ENCODE measurements around the gene MS4A15. TPM values are rescaled to one million over a fixed set of nuclear protein-coding genes. Genes with fewer than 3 reads are reported as not detected.
"Not testable (repeated sequence)": the region's sequence is repeated elsewhere in the genome, so short reads cannot be mapped to it uniquely, and the experiment has no call there.

Gene MS4A15
- total and polyA plus RNA-seq, 12 donors: 0.07 to 0.28 (median 0.23) TPM; not detected in 8

DNA sequence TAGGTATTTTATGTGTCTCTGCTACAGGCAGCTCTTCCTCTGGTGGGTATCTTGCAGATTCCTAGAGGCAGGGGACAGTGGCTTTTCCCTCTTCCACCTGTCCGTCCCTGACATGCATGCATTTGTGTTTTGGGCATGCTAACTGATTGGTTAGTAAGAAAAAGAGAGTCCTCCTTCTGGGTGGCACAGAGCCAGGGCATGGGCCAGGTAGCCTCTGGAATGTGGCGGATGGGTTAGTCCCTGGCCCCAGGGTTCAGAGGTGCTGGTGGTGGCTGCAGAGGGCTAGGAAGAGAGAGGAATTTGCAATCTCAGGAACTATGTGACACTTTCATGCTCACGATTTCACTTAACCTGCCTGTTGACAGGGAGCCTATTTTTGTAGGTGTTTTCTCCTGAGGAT lies 5.8 kb upstream of the MS4A15 start:
- Histone ChIP-seq H3K9me3 (replicated peaks in 1 of 3) (no peaks in the 10 kb centered on the region), H3K27ac (no peak overlapping the region), H3K4me3 (no peak overlapping the region), H3K27me3 (no peaks in the 10 kb centered on the region), H3K36me3 (replicated peaks in 1 of 2) (no peaks in the 10 kb centered on the region), H3K4me1 (replicated peaks in 1 of 2) (no peaks in the 10 kb centered on the region)
- intact Hi-C loops (cut with DNase I): no loop called here
- DNase-seq: no peak
- TF ChIP-seq POLR2A (IDR thresholded peaks at IDR 0.05): no peak
- TF ChIP-seq, protein P1, sequence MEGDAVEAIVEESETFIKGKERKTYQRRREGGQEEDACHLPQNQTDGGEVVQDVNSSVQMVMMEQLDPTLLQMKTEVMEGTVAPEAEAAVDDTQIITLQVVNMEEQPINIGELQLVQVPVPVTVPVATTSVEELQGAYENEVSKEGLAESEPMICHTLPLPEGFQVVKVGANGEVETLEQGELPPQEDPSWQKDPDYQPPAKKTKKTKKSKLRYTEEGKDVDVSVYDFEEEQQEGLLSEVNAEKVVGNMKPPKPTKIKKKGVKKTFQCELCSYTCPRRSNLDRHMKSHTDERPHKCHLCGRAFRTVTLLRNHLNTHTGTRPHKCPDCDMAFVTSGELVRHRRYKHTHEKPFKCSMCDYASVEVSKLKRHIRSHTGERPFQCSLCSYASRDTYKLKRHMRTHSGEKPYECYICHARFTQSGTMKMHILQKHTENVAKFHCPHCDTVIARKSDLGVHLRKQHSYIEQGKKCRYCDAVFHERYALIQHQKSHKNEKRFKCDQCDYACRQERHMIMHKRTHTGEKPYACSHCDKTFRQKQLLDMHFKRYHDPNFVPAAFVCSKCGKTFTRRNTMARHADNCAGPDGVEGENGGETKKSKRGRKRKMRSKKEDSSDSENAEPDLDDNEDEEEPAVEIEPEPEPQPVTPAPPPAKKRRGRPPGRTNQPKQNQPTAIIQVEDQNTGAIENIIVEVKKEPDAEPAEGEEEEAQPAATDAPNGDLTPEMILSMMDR (IDR thresholded peaks at IDR 0.05): no peak
- 65 to 68% (median 67%) methylated on average over 3 of the region's 3 CpGs for WGBS, 4 donors

DNA sequence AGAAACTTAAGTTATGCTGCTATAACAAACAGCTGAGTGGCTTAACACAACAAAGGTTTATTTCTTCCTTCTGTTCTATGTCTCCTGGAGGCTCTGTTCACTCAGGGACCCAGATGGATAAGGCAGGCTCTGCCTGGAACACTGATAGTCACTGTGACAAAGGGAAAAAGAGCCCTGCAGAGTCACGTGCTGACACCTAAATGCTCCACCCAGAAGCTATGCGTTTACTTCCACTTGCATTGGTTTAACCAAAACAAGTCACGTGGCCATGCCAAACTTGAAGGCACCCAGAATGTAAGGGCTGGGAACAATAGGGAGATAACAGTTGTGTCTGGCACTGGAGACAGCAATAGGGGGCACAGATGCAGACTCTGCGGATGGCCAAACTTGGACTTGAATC lies 3.4 kb upstream of the MS4A15 start:
- intact Hi-C loops (cut with DNase I): no loop called here
- Histone ChIP-seq H3K36me3 (replicated peaks in 1 of 2) (no peaks in the 10 kb centered on the region), H3K27me3 (no peaks in the 10 kb centered on the region), H3K4me1 (replicated peaks in 1 of 2) (no peaks in the 10 kb centered on the region), H3K9me3 (replicated peaks in 1 of 3) (no peaks in the 10 kb centered on the region), H3K27ac (no peak overlapping the region), H3K4me3 (no peak overlapping the region)
- 60 to 77% (median 65%) methylated on average over 4 of the region's 4 CpGs for WGBS, 4 donors
- no peak for DNase-seq
- TF ChIP-seq POLR2A (IDR thresholded peaks at IDR 0.05): no peak
- TF ChIP-seq, protein P1 (IDR thresholded peaks at IDR 0.05): no peak

DNA sequence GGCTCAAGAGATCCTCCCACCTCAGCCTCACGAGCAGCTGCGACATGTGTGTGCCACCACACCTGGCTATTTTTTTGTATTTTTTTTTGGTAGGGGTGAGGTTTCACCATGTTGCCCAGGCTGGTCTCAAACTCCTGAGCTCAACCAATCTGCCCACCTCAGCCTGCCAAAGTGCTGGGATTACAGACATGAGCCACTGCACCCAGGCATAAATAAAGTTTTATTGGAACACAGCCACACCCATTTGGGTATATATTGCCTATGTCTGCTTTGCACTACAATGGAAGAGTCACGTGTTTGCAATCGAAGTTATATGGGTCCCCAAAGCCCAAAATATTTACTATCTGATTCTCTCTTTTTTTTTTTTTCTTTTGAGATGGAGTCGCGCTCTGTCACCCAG lies 1.8 kb upstream of the MS4A15 start:
- no peaks in the 10 kb centered on the region for H3K9me3 ChIP-seq (replicated peaks in 1 of 3)
- no peak for DNase-seq
- intact Hi-C loops (cut with DNase I): no loop called here
- 82 to 88% (median 86%) methylated on average over 6 of the region's 6 CpGs for WGBS, 4 donors
- no peaks in the 10 kb centered on the region for H3K4me1 ChIP-seq (replicated peaks in 1 of 2)
- no peaks in the 10 kb centered on the region for H3K36me3 ChIP-seq (replicated peaks in 1 of 2)
- H3K27ac ChIP-seq: no peak overlapping the region
- H3K4me3 ChIP-seq: no peak overlapping the region
- TF ChIP-seq POLR2A (IDR thresholded peaks at IDR 0.05): no peak
- TF ChIP-seq, protein P1 (IDR thresholded peaks at IDR 0.05): no peak
- H3K27me3 ChIP-seq: no peaks in the 10 kb centered on the region

DNA sequence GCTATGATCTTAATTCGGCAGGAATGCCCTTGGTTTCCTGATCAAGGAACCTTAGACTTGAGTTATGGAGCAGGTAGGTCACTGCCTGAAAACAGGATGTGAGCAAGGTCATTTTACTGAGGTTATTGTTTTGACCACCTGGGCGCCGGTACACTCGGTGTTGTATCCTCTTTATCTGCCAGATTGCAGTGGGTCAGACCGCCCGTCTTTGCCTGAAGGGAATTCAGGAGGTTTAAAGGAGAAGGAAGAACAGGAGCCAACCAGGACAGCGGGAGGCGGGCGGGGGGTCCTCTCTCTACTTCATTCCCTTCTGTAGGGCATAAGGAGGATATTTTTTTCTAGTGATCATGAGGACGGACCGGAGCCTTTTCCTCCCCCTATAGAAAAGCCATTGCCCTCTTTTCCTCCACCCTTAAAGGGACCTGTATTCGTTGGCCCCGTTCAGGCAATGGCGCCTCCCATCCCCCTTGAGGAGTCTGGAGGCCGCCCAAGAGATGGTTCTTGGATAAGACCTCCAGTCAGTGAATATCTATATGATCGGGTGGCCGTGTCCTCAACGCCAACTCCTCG lies 649 bp downstream of the MS4A15 start:
- Histone ChIP-seq H3K36me3 (replicated peaks in 1 of 2) (no peaks in the 10 kb centered on the region), H3K27me3 (no peaks in the 10 kb centered on the region), H3K4me3 (no peak overlapping the region), H3K9me3 (replicated peaks in 1 of 3) (no peaks in the 10 kb centered on the region), H3K27ac (no peak overlapping the region), H3K4me1 (replicated peaks in 1 of 2) (no peaks in the 10 kb centered on the region)
- no peak for DNase-seq
- intact Hi-C loops (cut with DNase I): no loop called here
- TF ChIP-seq, protein P1 (IDR thresholded peaks at IDR 0.05): no peak
- no peak for TF ChIP-seq POLR2A (IDR thresholded peaks at IDR 0.05)
- WGBS, 4 donors: 85 to 93% (median 87%) methylated on average over 19 of the region's 19 CpGs

DNA sequence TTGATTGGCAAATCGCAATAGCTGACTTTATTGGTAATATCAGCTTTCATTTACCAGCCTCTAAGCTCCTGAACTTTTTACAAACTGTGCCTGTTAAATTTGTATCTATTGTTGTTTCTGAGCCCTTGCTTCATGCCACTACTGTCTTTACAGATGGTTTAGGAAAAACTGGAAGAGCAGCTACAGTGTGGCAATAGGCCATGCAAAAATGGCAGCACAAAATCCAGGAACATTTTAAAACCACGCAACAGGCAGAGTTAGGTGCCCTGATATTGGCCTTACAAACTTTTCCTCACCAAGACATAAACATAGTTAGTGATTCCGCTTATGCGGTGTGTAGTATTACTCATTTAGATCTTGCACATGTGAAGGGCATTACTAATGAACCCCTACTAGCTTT lies 2.0 kb downstream of the MS4A15 start:
- H3K9me3 ChIP-seq (replicated peaks in 1 of 3); DNase-seq; H3K27ac ChIP-seq; H3K27me3 ChIP-seq; H3K36me3 ChIP-seq (replicated peaks in 1 of 2); H3K4me3 ChIP-seq; H3K4me1 ChIP-seq (replicated peaks in 1 of 2); intact Hi-C loops (cut with DNase I): not testable (repeated sequence)
- WGBS, 4 donors: 88 to 92% (median 91%) methylated on average over 4 of the region's 4 CpGs

DNA sequence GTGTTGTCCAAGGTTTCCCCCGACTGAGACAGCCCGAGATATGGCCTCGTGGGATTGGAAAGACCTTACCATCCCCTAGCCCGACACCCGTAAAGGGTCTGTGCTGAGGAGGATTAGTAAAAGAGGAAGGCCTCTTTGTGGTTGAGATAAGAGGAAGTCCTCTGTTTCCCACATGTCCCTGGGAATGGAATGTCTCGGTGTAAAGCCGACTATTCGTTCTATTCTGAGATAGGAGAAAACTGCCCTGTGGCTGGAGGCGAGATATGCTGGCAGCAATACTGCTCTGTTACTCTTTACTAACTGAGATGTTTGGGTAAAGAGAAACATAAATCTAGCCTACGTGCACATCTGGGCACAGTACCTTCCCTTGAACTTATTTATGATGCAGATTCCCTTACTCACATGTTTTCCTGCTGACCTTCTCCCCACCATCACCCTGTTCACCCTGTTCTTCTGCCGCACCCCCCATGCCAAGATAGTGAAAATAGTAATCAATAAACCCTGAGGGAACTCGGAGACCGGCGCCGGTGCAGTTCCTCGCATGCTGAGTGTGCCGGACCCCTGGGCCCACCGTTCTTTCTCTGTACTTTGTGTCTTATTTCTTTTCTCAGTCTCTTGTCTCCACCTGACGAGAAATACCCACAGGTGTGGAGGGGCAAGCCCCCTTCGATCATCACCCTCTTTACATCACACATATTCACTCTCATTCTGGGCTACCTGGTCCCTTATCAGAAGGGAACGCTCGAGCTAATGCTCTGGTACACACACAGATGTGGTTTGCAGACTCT lies 3.0 kb downstream of the MS4A15 start:
- intact Hi-C loops (cut with DNase I); DNase-seq: not testable (repeated sequence)

More for the DNA sequence above, 3.0 kb downstream of the MS4A15 start:
- not testable (repeated sequence) for H3K27me3 ChIP-seq; H3K4me1 ChIP-seq (replicated peaks in 1 of 2); H3K9me3 ChIP-seq (replicated peaks in 1 of 3); H3K4me3 ChIP-seq; H3K27ac ChIP-seq; H3K36me3 ChIP-seq (replicated peaks in 1 of 2)
- 64 to 78% (median 66%) methylated on average over 22 of the region's 22 CpGs for WGBS, 4 donors
